Kidney capillary endothelial cell (primary cell): Measurements from ENCODE around the gene PPEF2.
A peak's percentile ranks its signal among the peaks of the same experiment; 100 is the strongest.
"Not testable (repeated sequence)": the region's sequence is repeated elsewhere in the genome, so short reads cannot be mapped to it uniquely, and the experiment has no call there.

ENCODE experiments used
- DNase-seq: peaks from one replicate; pipeline ENCODE4 v3.0.0-alpha.2; 2018; ENCODE audit warnings: low spot score

The PPEF2 gene, protein sequence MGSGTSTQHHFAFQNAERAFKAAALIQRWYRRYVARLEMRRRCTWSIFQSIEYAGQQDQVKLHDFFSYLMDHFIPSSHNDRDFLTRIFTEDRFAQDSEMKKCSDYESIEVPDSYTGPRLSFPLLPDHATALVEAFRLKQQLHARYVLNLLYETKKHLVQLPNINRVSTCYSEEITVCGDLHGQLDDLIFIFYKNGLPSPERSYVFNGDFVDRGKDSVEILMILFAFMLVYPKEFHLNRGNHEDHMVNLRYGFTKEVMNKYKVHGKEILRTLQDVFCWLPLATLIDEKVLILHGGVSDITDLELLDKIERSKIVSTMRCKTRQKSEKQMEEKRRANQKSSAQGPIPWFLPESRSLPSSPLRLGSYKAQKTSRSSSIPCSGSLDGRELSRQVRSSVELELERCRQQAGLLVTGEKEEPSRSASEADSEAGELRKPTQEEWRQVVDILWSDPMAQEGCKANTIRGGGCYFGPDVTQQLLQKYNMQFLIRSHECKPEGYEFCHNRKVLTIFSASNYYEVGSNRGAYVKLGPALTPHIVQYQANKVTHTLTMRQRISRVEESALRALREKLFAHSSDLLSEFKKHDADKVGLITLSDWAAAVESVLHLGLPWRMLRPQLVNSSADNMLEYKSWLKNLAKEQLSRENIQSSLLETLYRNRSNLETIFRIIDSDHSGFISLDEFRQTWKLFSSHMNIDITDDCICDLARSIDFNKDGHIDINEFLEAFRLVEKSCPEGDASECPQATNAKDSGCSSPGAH

DNA sequence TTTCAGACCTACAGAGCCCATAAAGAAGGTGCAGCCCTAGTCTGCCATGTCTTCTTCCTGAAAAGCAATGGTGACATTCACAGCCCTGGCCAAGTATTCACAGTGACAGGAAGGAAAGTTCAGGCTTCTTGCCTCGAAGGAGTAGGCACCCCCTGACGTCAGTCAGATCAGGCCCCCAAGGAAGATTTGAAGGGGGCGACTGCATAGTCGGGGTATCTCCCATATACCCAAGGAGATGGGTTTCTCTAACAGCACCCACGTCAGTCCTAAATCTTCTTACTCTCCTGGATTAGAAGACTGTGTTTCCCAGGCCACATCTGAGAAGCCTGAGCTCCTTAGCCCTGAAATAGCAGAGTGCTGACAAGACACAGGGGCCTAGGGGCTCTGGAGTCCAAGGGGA, at the start of gene PPEF2:
PPEF2 (minus strand) TSS at position 101 of the 400 bp plus-strand sequence. CDS start 6,127 bp downstream, outside the sequence.
- DNase-seq: no peak

DNA sequence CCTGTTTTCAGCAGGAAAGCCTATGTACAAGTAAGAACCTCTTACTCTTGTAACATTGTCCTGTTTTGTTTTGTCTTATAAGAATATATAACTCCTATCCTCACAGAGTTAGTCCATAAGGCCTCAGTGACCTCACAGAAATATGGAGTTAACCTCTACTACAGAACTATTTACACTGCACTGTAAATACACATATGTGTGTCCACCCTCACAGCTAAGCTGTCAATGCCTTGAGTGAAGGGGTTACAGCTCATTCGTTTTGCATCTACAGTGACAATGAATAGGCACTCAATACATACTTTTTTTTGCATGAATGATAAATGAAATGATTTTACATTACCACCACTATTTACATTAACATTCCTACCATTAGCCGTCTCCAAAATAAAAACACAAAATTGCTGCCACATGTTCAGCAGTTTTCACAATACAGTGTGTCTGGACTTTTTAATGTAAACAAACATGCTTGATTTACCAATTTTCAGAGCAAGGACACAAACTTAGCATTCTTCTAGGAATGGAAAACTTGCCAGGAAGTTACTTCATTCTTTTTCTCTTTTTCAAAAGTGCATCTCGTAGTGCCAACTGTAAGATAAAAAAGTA, 48.1 kb upstream of the PPEF2 start:
- DNase-seq: no peak

DNA sequence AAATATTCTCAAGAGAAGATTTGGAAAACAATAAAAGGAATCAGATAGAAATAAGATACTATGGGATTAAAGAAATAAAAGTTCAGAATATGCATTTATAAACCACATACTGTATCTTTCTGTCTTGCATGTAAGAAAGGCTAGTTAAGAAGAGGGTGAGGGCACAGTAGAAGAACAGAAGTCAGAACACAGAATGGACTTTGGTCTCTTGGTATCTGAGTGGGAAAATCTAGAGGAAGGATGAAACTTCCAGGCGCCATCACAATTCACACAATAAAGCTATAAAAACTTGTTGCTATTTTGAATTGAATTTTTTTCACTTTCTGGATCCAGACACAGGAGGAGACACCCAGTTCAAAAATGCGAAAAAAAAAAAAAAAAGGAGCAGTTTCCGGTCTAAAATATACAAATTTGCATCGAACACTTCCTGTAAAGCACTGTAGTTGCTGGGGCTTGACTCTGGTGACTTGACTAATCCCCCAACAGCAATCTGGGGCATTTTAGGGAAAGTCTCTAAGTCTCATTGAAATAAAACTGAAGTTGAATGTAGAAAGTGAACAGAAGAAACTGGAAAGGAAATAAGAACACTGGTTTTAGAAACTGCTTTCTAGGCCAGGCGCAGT, 46.7 kb upstream of the PPEF2 start:
- DNase-seq: no peak

DNA sequence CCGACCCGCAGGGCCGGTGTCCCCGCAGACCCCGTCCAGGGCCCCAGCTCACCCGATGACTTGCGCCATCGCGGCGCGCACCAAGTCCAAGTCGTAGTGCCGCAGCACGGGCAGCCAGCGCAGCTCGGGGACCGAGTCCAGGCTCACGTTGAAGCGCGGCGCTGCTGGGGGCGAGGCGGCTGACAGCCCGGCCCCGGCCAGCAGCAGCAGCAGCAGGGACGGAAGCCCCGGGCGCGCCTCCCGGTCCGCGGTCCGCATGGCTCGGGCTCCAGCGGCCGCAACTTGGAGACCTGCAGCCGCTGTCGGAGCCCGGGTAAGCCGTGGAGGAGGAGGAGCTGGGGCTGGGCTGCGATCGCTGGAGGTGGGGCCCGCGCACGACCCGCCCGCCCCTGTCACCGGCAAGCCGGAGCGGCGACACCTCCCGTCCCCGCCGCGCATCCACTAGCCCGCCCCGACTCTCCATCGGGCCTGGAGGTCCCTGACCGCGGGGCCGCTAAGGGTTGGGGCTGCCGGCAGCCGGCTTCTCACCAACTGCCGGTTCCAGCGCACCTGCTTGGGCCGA, 38.5 kb upstream of the PPEF2 start, which contains the start of gene NAAA:
NAAA (minus strand) TSS at position 322 of the 562 bp plus-strand sequence; CDS start at position 258, 64 bp downstream.
- peak; percentile 49 for DNase-seq

DNA sequence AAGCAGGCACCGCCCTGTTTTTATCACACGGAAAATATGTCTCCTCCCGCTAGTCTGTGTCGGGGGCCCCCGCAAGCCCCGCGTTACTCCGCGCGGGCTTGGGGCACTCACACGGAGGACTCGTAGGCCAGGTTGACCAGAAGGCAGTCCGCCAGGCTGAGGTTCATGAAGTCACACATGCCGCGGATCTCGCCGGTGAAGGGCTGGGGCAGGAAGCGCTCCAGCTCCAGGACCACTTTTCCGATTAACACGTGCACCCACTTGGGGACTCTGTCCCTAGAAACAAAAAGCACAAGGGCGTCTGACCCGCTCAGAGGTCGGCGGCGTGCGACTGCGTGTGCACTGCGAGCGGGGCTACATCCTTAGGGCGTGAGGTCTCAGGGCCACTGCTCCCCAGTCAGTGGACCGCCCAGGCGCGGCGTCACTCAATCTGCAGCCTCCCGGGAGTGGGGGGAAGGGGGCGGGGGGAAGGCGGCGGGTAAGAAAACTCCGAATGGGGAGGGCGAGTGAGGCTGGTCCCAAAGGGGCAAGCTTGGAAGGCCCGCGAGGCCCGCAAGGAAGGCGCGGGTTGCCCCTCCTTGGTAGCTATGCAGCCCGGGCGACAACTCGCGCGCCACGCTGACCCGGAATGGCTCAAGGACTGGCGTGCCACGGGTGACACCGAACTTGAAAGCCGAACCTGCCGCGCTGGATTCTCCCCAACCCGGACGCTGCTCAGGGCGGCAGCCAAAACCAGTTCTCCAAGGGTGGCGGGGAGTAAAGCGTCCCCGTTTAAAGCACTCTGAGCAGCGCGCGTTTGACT, 37.8 kb upstream of the PPEF2 start:
- peak; percentile 40 for DNase-seq

DNA sequence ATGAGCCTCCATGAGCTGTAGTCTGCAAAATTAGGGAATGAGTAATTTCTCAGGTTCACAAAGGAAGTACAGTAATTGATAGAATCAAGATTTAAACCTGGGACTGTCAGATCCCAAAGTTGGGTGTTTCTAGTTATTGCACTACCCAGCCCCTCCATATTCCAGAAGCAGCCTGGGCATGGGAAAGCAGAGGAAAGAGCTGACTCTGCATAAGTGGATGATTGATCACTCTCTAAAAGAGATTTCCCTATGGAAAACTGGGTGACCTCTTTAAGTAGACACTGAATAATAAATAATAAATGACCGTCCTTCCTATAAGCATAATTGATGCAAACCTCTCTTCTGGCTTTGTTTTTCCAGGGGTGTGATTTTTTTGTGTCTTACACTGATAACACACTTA, 33.4 kb upstream of the PPEF2 start:
- DNase-seq: no peak

DNA sequence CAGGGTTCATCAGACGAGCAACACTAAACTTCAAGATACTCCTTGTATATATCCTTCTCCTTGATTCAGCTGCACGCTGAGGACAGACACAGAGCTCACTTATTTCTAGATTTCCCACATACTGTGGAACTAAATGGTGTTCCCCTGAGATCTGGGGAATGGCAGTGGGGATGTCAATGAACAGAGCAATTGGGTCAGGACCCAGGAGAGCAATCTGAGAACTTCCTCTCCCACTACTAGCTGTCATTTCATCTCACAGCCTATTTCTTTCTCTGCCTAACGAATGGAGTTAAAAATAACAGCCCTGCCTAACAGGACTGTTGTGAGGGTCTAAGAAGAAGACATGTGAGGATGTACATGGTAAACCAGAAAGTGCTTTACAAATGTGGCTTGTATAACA, 27.9 kb upstream of the PPEF2 start:
- no peak for DNase-seq

DNA sequence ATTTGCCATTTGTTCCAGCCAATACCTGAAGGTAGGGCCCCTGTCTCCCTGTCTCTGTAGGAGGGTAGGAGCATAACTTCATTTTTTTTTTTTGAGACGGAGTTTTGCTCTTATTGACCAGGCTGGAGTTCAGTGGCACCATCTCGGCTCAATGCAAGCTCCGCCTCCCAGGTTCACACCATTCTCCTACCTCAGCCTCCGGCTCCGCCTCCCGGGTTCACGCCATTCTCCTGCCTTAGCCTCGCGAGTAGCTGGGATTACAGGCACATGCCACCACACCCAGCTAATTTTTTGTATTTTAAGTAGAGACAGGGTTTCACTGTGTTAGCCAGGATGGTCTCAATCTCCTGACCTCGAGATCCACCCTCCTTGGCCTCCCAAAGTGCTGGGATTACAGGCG, 22.7 kb upstream of the PPEF2 start:
- DNase-seq: not testable (repeated sequence)

DNA sequence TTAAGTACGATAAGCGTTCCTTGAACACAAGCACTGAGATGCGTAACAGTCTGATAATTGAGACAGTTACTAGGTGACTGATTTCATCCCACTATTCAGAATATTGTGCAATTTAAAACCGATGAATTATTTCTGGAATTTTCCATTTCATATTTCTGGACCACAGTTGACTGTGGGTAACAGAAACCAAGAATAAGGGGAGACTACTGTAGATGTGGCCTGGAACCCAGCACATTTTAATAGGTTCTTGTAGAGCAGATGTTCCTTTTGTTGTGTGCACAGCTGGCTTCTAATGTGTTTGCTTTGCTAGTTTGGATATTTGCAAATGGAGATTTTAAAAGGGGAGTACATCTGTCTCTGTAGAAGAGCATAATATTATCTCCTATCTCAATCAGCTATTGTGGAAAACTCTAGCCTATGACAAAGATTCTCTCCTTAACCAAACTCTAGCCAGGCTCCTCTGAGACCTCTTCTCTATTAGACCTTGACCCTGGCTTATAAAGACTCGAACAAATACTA, 22.1 kb upstream of the PPEF2 start:
- DNase-seq: no peak

DNA sequence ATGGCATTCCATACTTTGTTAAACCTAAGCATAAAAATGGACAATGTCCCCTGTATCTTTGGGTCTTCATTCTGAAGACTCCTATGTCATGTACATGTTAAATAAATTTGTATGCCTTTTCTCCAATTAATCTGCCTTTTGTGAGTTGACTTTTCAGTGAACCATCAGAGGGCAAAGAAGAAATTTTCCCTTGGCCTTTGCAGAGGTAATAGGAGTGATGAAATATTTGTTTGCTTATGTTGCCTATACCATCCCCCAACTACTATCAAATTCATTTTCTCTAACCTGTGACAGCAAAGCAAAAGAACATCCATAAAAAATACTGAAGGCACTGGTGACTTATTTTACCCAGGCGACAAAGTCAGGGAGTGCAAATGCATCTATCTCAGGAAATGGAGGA, 20.3 kb upstream of the PPEF2 start:
- no peak for DNase-seq

DNA sequence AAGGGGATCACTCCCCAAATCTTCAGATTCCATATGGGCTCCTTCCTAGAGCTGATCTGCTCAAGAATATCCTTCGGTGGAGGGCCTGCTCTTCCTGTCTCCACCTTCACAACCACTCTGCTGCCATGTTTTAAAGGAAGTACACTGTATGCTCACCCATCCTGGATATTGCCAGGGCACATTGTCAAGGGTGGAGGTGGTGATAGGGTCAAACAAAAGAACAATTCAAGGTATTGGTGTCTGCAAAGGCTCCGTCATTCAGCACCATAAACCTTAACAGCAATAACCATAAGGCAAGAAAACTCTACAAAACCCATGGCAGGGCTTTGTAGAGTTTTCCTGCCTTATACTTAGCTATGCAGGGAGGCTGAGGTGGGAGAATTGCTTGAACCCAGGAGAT, 19.7 kb upstream of the PPEF2 start:
- no peak for DNase-seq

DNA sequence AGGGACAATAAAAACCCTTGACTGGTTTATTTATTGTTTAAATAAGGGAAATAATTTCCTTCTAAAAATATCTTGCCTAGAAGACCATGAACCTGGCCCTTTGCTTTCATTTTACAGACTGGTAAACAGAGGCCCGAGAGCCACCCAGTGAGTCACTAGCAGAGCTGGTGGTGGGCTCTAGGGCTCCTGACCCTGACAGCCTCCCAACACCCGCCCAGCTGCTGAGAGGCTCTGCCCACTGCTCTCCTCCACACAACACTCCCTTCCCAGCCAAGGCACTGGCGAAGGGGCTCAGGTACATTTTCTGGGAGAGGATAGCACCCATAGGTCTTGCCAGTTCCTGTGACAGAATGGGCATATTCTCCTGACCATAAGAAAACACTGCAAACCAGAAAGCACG, 18.1 kb upstream of the PPEF2 start:
- DNase-seq: no peak

DNA sequence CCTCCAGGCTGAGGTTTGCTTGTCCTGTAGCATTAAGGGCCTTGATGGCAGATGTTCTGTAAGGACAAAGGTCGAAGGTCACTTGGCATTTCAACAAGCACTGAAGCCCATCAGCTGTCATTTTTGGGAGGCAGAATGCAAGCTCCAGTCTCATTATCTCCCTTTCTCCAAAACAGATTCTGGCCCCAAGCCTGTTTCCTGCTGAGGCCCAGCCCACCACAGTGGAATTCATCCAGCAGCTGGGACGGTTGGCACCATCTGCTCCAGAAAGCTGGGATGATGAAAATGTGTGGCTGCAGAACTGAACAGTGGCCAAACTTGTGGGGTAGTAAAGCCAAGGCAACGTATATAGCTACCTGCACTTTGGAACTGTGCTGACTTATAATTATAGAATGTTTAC, 17.7 kb upstream of the PPEF2 start:
- DNase-seq: no peak

DNA sequence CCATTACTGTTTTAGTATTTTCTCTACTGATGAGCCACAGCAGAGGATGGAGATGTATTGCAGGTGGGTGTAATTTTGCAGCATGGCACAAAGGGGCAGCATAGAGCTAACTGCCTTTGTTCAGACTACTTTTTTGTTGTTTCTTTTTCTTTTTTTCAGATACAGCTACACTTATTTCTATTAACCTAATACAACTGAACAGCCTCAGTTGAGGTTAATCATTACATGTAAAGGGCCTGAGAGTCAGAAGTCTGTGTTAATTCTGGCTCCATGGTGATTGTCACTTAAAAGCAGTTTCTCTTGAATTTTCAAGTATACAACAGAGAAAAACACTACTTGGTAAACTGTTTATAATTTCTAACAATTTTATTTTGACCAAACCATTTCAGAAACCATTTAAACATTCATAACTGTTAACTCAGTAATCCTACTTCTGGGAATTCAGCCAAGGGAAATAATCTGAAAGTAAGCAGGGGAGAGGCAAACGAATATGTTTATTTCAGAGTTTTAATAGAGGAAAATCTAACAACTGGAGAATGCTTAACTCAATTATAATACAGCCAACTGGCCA, 13.9 kb upstream of the PPEF2 start:
- peak; percentile 38 for DNase-seq

DNA sequence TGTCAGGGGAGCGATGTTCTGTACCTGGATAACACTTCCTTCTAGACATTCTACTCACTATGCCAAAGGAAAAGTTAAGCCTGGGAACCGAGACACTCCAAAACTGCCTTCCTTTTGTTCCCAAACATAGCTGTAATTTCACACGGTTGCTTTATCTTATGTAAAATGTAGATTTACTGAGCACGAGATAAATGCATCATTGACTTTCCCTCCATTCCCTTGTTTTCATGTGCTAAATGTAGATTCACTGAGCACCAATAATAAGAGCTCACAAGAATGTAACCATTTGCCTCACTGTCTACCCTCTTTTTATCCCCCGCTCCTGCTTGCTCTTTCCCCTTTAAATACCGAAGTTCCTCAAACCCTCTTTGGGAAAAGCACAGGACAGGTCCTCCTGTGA, 10.7 kb upstream of the PPEF2 start:
- no peak for DNase-seq

DNA sequence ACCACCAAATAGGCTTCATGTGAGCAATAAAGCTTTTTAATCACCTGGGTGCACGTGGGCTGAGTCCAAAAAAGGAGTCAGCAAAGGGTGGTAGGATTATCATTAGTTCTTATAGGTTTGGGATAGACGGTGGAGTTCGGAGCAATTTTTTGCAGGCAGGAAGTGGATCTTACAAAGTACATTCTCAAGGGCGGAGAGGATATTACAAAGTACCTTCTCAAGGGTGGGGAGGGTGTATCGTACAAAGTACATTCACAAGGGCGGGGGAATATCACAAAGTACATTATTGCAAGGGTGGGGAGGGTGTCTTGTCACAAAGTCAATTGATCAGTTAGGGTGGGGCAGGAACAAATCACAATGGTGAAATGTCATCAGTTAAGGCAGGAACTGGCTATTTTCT, 8.6 kb upstream of the PPEF2 start:
- not testable (repeated sequence) for DNase-seq

DNA sequence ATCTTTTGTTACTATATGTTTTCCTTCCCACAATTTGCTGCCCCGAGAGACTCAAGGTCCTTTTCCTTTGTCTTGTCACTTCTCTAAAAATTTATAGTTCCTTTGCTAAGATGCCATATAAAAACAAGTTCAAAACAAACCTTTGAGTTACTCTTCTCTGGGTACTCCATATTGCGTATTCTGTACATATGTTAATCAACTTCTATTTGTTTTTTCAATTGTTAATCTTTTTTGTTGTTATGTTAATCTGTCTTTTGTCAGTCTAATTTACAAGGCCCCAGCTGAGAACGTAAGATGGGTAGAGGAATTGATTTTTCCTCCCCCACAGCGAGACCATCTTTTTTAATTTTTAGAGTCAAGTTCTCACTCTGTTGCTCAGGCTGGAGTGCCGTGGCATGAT, 7.2 kb upstream of the PPEF2 start:
- DNase-seq: no peak

DNA sequence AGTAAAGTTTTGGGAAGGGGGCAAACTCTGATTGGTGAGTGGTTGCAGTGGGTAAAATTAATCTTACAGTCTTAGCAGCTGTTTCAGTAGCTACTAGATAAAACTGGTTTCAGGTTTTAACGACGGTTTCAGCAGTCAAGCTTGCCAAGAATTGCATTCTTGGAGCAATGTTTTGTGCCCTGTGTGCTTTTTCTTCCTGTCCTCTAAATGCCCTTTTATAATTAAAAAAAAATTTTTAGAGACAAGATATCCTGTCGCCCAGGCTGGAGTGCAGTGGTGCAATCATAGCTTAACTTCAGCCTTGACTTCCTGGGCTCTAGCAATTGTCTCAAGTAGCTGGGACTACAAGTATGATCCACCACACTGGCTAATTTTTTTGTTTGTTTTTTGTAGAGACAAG, 6.3 kb upstream of the PPEF2 start:
- DNase-seq: no peak

DNA sequence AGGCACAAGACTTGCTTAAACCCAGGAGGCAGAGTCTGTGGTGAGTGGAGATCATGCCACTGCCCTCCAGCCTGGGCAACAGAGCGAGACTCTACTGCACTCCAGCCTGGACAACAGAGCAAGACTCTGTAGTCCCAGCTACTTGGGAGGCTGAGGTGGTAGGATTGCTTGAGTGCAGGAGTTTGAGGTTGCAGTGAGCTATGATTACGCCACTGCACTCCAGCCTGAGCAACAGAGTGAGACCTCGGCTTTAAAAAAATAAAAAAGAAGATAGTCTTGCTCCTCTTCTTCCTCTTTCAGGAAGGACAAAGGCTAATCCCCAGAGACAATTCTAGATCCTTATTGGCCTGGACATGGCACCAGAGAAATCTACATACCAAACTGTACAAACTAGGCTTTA, 5.7 kb upstream of the PPEF2 start:
- no peak for DNase-seq

DNA sequence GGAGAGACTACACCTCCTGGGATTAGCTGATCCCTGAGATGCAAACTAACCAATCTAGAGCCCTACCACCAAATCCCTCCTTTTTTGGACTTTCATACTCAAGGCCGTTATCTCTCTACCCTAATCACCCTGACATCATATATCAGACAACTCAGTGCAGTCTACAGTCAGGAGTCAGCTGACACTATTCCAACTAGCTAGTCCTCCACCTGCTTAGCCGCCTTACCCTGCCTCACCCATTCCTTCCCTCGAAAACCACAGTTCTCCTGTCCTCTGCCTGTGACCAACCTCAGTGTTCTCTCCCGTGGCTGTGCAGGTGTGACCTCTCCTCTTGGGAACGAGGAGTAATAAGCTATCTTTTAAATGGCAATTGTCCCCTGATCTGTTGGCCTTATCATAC, 1.8 kb upstream of the PPEF2 start:
- DNase-seq: no peak

DNA sequence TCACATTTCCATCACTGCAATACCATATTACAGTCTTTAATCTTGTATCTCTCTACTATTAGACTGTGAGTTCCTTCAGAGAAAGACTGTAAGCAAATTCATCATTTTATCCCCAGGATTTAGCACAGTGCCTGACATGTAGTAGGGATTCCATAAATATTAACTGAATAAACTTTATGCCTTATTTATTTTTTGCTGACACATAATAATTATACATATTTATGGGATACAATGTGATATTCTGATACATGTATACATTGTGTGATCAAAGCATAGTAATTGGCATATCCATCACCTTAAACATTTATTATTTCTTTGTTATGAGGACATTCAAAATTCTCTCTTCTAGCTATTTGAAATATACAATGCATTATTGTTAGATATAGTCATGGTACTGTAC, 3.7 kb downstream of the PPEF2 start:
- no peak for DNase-seq
